ENCODE results near the gene POU2F3.
"Not testable (repeated sequence)": the region's sequence is repeated elsewhere in the genome, so short reads cannot be mapped to it uniquely, and the experiment has no call there.

POU2F3 gene

DNA sequence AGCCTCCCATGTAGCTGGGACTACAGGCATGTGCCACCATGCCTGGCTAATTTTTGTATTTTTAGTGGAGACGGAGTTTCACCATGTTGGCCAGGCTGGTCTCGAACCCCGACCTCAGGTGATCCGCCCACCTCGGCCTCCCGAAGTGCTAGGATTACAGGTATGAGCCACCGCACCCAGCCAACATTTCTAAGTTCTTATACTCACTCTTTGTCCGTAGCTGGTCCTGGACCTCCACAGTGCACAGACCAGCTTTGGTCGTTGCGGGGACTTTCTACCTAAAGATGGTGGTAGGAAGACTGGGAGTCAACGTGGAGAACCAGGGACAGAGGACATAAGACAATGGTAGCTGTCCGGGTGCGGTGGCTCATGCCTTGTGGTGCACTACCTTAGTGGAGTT, 13.4 kb downstream of the POU2F3 start:
- not testable (repeated sequence) for DNase-seq (ENCODE audit: low read depth)

- DNase-seq (ENCODE audit: low read depth): no peak
Observed at GRCh38 chr11:120254788-120255518, 15.0 kb downstream of the POU2F3 start.

- no peak for DNase-seq (ENCODE audit: low read depth)
Observed at GRCh38 chr11:120255519-120255866, 15.6 kb downstream of the POU2F3 start.

- DNase-seq (ENCODE audit: low read depth): no peak
Observed at GRCh38 chr11:120256178-120256577, 16.2 kb downstream of the POU2F3 start.

DNA sequence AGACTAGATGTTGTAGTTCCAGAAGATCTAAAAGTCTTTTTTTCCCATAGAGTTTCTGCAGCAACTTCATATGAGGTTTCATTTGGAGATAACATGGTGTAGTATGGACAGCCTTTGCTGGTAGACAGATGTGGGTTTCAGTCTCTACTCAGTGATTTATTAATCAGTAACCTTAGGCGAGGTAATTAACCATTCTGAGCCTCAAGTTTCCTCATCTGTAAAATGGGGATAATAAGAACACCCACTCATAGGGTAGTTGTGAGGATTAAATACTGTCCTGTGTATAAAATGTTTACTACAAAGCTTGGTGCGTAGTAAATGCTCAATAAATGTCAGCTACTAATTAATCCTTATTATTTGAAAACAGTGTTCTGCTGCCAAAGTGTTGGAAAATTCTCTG, 16.8 kb downstream of the POU2F3 start:
- DNase-seq (ENCODE audit: low read depth): no peak

DNA sequence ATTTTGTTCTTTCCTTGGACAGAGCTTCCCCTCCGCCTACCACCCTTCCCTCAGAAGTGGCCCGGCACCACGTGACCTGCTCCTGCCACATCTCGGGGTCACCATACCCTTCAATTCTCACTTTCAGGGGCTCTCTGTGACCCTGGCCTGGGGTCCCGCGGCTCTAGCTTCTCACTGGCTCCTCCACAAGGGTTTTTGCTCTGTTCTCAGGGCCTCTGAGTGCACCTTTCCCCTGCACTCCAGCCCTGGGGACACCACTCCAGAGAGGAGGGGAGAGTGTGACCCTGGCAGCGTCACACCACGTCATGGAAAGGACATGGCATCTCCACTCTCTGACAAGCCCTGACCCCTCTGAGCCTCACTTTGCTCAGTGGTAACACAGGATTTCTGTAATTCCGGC, 17.4 kb downstream of the POU2F3 start:
- DNase-seq (ENCODE audit: low read depth): no peak

GRCh38 chr11:120258661-120259060, 18.7 kb downstream of the POU2F3 start:
- no peak for DNase-seq (ENCODE audit: low read depth)

DNA sequence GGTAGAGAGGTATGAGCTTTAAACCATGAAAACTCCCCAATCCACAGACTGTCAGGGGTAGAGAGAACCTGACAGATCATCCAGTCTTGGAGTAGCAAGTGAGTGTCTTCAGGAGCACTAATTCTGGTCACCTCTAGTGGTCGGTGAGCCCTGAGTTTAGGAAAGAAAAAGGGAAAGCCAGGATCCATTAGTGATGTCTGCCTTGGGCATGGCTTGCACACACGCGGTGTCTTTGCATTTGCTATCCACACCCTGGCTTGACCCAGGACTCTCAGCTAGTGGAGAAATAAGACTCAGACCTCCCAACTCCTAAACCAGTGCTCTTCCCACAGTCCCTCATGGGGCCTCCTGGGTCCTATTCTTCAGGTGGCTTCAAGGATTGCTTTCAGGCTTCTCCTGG, 19.3 kb downstream of the POU2F3 start:
- DNase-seq (ENCODE audit: low read depth): no peak

GRCh38 chr11:120259988-120260565, 20.1 kb downstream of the POU2F3 start:
- DNase-seq (ENCODE audit: low read depth): no peak

DNA sequence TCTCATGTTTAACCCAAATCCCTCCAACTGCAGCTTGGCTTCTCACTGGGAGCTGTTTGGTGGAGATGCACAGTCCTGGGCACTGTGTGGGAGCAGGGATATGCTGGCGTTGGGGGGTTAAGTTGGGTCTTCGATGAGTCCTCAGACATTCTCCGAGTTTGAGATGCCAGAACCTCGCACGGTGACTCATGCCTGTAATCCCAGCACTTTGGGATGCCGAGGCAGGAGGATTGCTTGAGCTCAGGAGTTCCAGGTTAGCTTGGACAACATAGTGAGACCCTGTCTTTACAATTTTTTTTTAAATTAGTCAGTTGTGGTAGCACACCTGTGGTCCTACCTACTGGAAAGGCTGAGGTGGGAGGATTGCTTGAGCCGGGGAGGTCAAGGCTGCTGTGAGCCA, 20.7 kb downstream of the POU2F3 start:
- no peak for DNase-seq (ENCODE audit: low read depth)

- no peak for DNase-seq (ENCODE audit: low read depth)
Observed at GRCh38 chr11:120261321-120261720, 21.4 kb downstream of the POU2F3 start.

GRCh38 chr11:120261931-120262330, 22.0 kb downstream of the POU2F3 start:
- no peak for DNase-seq (ENCODE audit: low read depth)

- DNase-seq (ENCODE audit: low read depth): no peak
Observed at GRCh38 chr11:120267319-120267718, 27.4 kb downstream of the POU2F3 start.

DNA sequence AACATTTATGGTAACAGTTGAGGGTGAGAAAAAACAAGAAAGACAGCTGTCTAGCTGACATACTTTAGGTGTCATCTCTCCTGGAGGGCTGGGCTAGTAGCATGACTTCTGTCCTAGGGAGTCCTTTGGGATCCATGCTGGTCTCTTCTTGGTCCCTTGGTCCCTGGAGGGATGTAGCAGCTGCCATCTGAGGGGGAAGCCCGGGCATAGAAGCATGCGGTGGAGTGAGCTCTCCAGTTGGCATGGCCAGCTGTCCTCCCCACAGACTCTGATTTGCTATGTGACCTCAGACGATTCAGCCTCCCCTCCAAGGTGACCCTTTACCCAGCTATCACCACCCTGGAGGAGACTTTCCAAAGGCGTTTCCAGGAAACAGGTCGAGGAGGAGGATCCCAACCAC, 28.7 kb downstream of the POU2F3 start:
- no peak for DNase-seq (ENCODE audit: low read depth)

- DNase-seq (ENCODE audit: low read depth): no peak
Observed at GRCh38 chr11:120270386-120270785, 30.4 kb downstream of the POU2F3 start.

DNA sequence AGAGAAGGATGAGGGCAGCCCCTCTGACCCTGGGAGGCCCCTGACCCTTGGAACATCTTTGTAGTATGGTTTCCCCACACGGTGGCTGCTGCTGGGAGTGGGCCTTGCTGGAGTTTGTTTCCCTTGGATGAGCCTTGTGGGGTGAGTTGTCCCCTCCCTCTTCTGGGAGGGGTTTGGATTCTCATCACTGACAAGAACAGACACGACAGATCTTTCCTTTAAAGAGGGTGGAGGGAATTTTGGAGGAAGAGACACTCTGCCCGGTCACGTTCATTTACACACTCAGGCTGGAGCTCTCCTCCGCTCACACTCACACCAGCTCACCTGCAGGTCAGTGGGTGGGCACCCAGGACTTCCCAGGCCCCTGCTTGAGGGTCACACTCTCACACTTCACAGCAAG, 31.7 kb downstream of the POU2F3 start:
- DNase-seq (ENCODE audit: low read depth): no peak

DNA sequence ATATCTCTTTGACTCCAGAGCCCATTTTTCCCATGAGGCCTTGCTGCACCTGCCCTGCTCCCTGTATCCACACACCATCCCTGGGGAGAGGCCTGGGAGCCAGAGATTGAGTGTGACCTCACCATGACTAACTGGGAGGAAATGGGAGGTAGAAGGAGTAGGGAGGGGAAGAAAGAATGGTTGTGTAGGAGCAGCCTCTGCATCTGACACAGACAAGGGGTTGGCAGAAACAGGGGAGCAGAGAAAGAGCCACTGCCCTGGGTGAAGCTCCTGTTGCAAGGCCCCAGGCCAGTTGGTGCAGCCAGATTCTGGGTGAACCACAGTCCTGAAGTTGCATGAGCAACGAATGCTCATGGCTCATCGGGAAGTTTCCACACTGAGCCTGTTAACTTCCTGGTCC, 32.4 kb downstream of the POU2F3 start:
- no peak for DNase-seq (ENCODE audit: low read depth)

DNA sequence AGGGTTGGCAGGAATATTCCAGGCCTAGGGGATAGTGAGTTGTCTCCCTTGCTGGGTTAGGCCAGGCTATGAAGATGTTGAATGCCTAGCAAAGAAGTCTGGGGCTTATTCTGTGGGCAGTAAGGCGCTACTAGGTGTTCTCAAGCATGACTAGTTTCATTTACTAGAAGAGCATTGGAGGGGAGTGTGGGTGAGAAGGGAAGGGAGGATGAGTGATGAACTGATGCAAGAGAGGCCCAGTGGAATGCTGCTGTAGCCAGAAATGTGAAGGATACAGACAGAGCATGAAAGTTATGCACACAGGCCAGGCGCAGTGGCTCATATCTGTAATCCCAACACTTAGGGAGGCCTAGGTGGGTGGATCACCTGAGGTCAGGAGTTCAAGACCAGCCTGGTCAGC, 33.5 kb downstream of the POU2F3 start:
- DNase-seq (ENCODE audit: low read depth): no peak

DNA sequence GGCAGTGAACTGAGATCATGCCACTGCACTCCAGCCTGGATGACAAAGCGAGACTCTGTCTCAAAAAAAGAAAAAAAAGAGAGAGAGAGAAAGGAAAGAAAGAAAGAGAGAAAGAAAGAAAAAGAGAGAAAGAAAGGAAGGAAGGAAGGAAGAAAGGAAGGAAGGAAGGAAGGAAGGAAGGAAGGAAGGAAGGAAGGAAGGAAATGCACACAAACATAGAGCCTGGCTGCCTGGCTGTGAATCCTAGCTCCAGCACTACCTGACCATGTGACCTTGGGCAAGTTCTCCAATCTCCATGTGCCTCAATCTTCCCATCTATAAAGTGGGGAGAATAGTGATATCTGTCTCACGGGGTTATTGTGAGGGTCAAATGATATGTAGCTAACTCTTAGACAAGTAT, 34.0 kb downstream of the POU2F3 start:
- DNase-seq (ENCODE audit: low read depth): not testable (repeated sequence)

GRCh38 chr11:120279502-120279901, 39.6 kb downstream of the POU2F3 start:
- no peak for DNase-seq (ENCODE audit: low read depth)

DNA sequence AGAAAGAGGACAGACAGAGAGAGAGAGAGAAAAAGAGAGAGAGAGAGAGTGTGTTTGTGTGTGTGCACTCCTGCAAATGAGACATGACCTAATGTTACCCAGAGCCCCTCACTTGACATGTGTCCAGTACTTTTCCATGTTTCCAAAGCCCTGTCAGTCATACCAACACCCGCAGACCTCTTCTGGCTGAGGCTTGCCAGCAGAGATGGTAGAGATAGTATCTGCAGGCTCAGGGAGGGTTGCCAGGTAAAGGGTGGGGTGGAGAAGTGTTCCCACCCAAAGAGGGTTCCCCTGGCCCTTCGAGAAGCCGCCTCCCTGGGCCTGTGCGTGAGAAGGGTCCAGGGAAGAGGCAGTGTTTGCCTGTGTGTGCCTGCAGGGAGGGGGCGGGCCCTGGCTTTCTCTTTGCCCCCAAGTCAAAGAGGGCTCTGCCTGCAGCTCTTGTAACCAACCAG, 40.7 kb downstream of the POU2F3 start:
- DNase-seq (ENCODE audit: low read depth): no peak

- no peak for DNase-seq (ENCODE audit: low read depth)
Observed at GRCh38 chr11:120281143-120281795, 41.3 kb downstream of the POU2F3 start.

GRCh38 chr11:120283124-120283523, 43.2 kb downstream of the POU2F3 start:
- DNase-seq (ENCODE audit: low read depth): no peak

- DNase-seq (ENCODE audit: low read depth): no peak
Observed at GRCh38 chr11:120284272-120284671, 44.3 kb downstream of the POU2F3 start.
